Endothelial cell of umbilical vein (primary cell): ENCODE results near the gene PPM1H. TPM values are rescaled to one million over a fixed set of nuclear protein-coding genes. Genes with fewer than 3 reads are reported as not detected.

ENCODE experiments used
- BruUV-seq: library from RNA; stranded (reverse); fragments of 400-500 nt; replicated peaks from 2 replicates; lab custom pipeline; 2021; lab: Mats Ljungman, UMichigan
- CTCF ChIA-PET: fragments of 300-600, 350-600 bp; sonication (Branson Sonifier 250); formaldehyde crosslinking; loops from one replicate; lab custom pipeline; 2021; ENCODE audit warnings: antibody characterized with exemption, inconsistent platforms; lab: Charles Lee
- POLR2A ChIA-PET: fragments of 300-600, 350-600 bp; sonication (Branson Sonifier 250); formaldehyde crosslinking; loops from one replicate; lab custom pipeline; 2021; ENCODE audit warnings: antibody characterized with exemption, inconsistent platforms; lab: Charles Lee
- DNase-seq: peaks from one replicate; pipeline ENCODE4 v3.0.0-alpha.2; 2011; ENCODE audit warnings: low read depth, low spot score
- FAIRE-seq: peaks from 2 replicates; lab custom pipeline; 2011; peaks lifted over from hg19 to GRCh38; lab: Jason Lieb, UNC
- H2AFZ ChIP-seq: 2 replicates; pipeline ENCODE4 v1.6.0; 2012; ENCODE audit warnings: low read depth, low read length, control low read depth, inconsistent platforms
- H3K27ac ChIP-seq: 2 replicates; pipeline ENCODE4 v1.5.1; 2011; ENCODE audit warnings: low read depth, mild to moderate bottlenecking, control low read depth, low read length, moderate library complexity; ENCODE audit not compliant: insufficient read depth
- H3K27me3 ChIP-seq, 2 experiments: 2 replicates each; pipeline versions ENCODE4 v1.6.0 to v1.6.1; 2011; ENCODE audit warnings: low read length in 2 of 2, mixed read lengths in 1 of 2; ENCODE audit not compliant: control insufficient read depth in 2 of 2, insufficient read depth in 2 of 2
- H3K36me3 ChIP-seq, 2 experiments: 2 replicates in 1 of 2; 3 replicates in 1 of 2; pipeline ENCODE4 v1.5.1; 2011; ENCODE audit warnings: low read length in 2 of 2, mild to moderate bottlenecking in 1 of 2, moderate library complexity in 1 of 2; ENCODE audit not compliant: control insufficient read depth in 2 of 2, insufficient read depth in 2 of 2; ENCODE audit errors: extremely low read depth in 1 of 2
- H3K4me1 ChIP-seq: 3 replicates; pipeline ENCODE4 v1.5.1; 2011; ENCODE audit warnings: mild to moderate bottlenecking, low read length; ENCODE audit not compliant: control insufficient read depth, insufficient read depth; ENCODE audit errors: extremely low read depth
- H3K4me2 ChIP-seq: 2 replicates; pipeline ENCODE4 v1.6.1; 2011; ENCODE audit warnings: low read length, control low read depth, mixed read lengths; ENCODE audit not compliant: insufficient read depth
- H3K4me3 ChIP-seq, 3 experiments: fragments of 200-600 bp in 1 of 3; sonication (generic), shearing (Covaris generic) in 1 of 3; replicated peaks in 1 of 3; 2 replicates each; pipeline ENCODE4 v1.5.1; 2011 to 2016; ENCODE audit warnings: control low read depth in 3 of 3, low read length in 3 of 3, mild to moderate bottlenecking in 2 of 3, inconsistent platforms in 1 of 3, low read depth in 1 of 3, moderate library complexity in 1 of 3; ENCODE audit not compliant: insufficient read depth in 1 of 3
- H3K79me2 ChIP-seq: 2 replicates; pipeline ENCODE4 v1.6.0; 2012; ENCODE audit warnings: low read length, inconsistent platforms; ENCODE audit not compliant: control insufficient read depth, insufficient read depth
- H3K9ac ChIP-seq: replicated peaks from 2 replicates; pipeline ENCODE3; 2011; ENCODE audit warnings: low read length, control low read depth; ENCODE audit not compliant: insufficient read depth; ENCODE audit errors: extremely low read depth
- H3K9me1 ChIP-seq: replicated peaks from 3 replicates; pipeline ENCODE4 v1.6.0; 2011; ENCODE audit warnings: mild to moderate bottlenecking, low read length; ENCODE audit not compliant: control insufficient read depth, insufficient read depth; ENCODE audit errors: extremely low read depth
- H3K9me3 ChIP-seq: replicated peaks from 2 replicates; pipeline ENCODE4 v1.5.1; 2012; ENCODE audit warnings: low read length, inconsistent platforms; ENCODE audit not compliant: control insufficient read depth, insufficient read depth
- H4K20me1 ChIP-seq: replicated peaks from 2 replicates; pipeline ENCODE3; 2011; ENCODE audit warnings: mild to moderate bottlenecking, low read length; ENCODE audit not compliant: control insufficient read depth, insufficient read depth; ENCODE audit errors: extremely low read depth
- EZH2 ChIP-seq: IDR thresholded peaks from 2 replicates; pipeline ENCODE4 v1.6.1; 2012; ENCODE audit warnings: borderline replicate concordance, low read depth, mild to moderate bottlenecking, moderate library complexity, low read length, inconsistent platforms; ENCODE audit not compliant: severe bottlenecking
- FOS ChIP-seq: IDR thresholded peaks from 2 replicates; pipeline ENCODE4 v1.6.1; 2011; ENCODE audit warnings: mild to moderate bottlenecking, low read length, moderate library complexity, borderline replicate concordance; ENCODE audit not compliant: insufficient read depth
- GATA2 ChIP-seq: IDR thresholded peaks from 2 replicates; pipeline ENCODE4 v1.7.0; 2011; ENCODE audit warnings: low read depth, mild to moderate bottlenecking, moderate library complexity, mixed read lengths, low read length; ENCODE audit not compliant: insufficient read length, insufficient read depth
- JUN ChIP-seq: IDR thresholded peaks from 2 replicates; pipeline ENCODE4 v1.6.1; 2011; ENCODE audit warnings: borderline replicate concordance, low read depth; ENCODE audit not compliant: insufficient read length, insufficient read depth
- MYC ChIP-seq: IDR thresholded peaks from one replicate; pipeline ENCODE4 v1.6.1; 2011; ENCODE audit warnings: mild to moderate bottlenecking, low read depth, low read length
- POLR2A ChIP-seq: IDR thresholded peaks from 2 replicates; pipeline ENCODE4 v1.6.1; 2012; ENCODE audit warnings: low read depth, mild to moderate bottlenecking, control low read depth, low read length
- POLR2AphosphoS5 ChIP-seq: IDR thresholded peaks from 2 replicates; pipeline ENCODE4 v1.6.1; 2012; ENCODE audit warnings: low read depth, mild to moderate bottlenecking, control low read depth, low read length, moderate library complexity; ENCODE audit not compliant: insufficient read depth
- dilution Hi-C: fragments of 300-500 bp; cut with MboI; formaldehyde crosslinking; loops from one replicate; pipeline ENCODE4 v1.15.0; 2019; ENCODE audit warnings: low sequenced_read_pairs; ENCODE audit not compliant: extremely low pct_ligation_motif_present
- intact Hi-C: fragments of 100-400 bp; cut with micrococcal nuclease; formaldehyde crosslinking; loops from one replicate; pipeline ENCODE4 v1.10.0; 2022
- polyA plus RNA-seq, 4 experiments: library from polyadenylated mRNA; depleted of rRNA in 3 of 4; stranded (reverse) in 3 of 4; unstranded in 1 of 4; fragments of >200 nt; gene quantifications; 2 replicates each; pipeline versions ENCODE4 v1.2.1 to v1.2.3, GENCODE V29; 2011 to 2012; ENCODE audit warnings: missing spikeins in 1 of 4
- total RNA-seq: library from RNA; stranded (reverse); gene quantifications from 2 replicates; pipeline ENCODE4 v1.2.3, GENCODE V29; 2021
- TF ChIP-seq, protein P1 (sequence below): IDR thresholded peaks from 2 replicates; pipeline ENCODE4 v1.6.1; 2011; ENCODE audit not compliant: insufficient read depth, insufficient read length
- TF ChIP-seq, protein P2 (sequence below), 2 donors: IDR thresholded peaks; 1 replicate in 1 of 2; 2 replicates in 1 of 2; pipeline ENCODE4 v1.5.1; 2011; ENCODE audit warnings: low read length in 2 of 2, mild to moderate bottlenecking in 2 of 2, moderate library complexity in 2 of 2, control low read depth in 1 of 2, inconsistent platforms in 1 of 2, low read depth in 1 of 2; ENCODE audit not compliant: insufficient read depth in 1 of 2; ENCODE audit errors: extremely low read depth in 1 of 2

PPM1H gene
- total and polyA plus RNA-seq, 2 donors (not counting 3 experiments of a cell fraction or from before 2014, with no cell fraction given): 1.0 to 7.2 TPM

DNA sequence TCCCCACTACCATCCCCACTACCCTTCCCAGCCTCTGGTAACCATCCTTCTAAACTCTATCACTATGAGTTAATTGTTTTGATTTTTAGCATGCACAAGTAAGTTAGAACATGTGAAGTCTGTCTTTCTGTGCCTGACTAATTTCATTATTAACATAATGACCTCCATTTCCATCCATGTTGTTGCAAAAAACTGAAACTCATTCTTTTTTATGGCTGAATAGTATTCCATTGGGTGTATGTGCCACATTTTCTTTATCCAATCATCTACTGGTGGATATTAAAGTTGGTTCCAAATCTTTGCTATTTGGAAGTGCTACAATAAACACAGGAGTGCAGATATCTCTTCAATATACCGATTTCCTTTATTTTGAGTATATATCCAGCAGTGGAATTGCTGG, 13.2 kb upstream of the PPM1H start:
- Histone ChIP-seq H3K27me3 (peaks cover 3 to 7% of the 10 kb centered on the region in 2 experiments), H4K20me1 (no peaks in the 10 kb centered on the region), H3K9me3 (no peaks in the 10 kb centered on the region), H3K4me1 (no peaks in the 10 kb centered on the region), H2AFZ (no peak overlapping the region), H3K36me3 (no peaks in the 10 kb centered on the region), H3K4me2 (no peak overlapping the region), H3K79me2 (no peaks in the 10 kb centered on the region), H3K9ac (no peak overlapping the region), H3K4me3 (no peak overlapping the region), H3K27ac (no peak overlapping the region), H3K9me1 (no peaks in the 10 kb centered on the region)
- BruUV-seq: no TSS peak
- dilution Hi-C loops: no loop called here
- FAIRE-seq (no peak), DNase-seq (no peak)
- ChIA-PET CTCF (no interaction called here), POLR2A (no interaction called here)
- intact Hi-C loops: no loop called here
- TF ChIP-seq EZH2 (no peak), MYC (no peak), JUN (no peak), FOS (no peak), POLR2AphosphoS5 (no peak)
- TF ChIP-seq, protein P1, sequence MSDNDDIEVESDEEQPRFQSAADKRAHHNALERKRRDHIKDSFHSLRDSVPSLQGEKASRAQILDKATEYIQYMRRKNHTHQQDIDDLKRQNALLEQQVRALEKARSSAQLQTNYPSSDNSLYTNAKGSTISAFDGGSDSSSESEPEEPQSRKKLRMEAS: no peak

DNA sequence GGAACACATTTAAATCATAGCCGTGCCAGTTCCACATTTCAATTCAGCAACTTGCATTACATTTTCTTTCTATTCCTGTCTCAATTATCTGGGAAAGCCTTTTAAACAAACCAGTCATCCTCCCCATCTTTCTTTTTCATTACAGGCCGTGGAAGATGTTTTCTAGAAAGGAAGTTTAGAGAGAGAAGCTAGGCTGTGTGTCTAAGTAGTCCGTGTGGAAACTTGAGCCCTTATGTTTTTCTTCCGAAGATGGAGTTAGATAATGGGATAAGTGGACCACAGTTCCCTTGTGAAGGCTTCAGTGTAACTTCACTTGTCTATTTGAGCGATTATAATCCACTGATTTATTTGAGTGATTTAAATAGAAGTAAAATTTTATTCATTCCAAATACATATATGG, 12.4 kb upstream of the PPM1H start:
- DNase-seq: no peak
- CTCF ChIA-PET: no interaction called here
- peaks cover 3 to 8% of the 10 kb centered on the region in 2 experiments for H3K27me3 ChIP-seq
- TF ChIP-seq POLR2A (no peak), FOS (no peak), GATA2 (no peak), POLR2AphosphoS5 (no peak), JUN (no peak), MYC (no peak), EZH2 (no peak)
- TF ChIP-seq, protein P2, sequence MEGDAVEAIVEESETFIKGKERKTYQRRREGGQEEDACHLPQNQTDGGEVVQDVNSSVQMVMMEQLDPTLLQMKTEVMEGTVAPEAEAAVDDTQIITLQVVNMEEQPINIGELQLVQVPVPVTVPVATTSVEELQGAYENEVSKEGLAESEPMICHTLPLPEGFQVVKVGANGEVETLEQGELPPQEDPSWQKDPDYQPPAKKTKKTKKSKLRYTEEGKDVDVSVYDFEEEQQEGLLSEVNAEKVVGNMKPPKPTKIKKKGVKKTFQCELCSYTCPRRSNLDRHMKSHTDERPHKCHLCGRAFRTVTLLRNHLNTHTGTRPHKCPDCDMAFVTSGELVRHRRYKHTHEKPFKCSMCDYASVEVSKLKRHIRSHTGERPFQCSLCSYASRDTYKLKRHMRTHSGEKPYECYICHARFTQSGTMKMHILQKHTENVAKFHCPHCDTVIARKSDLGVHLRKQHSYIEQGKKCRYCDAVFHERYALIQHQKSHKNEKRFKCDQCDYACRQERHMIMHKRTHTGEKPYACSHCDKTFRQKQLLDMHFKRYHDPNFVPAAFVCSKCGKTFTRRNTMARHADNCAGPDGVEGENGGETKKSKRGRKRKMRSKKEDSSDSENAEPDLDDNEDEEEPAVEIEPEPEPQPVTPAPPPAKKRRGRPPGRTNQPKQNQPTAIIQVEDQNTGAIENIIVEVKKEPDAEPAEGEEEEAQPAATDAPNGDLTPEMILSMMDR (IDR thresholded peaks at IDR 0.05; ENCODE audit: extremely low read depth in 1 of 2, insufficient read depth in 1 of 2, low read depth in 1 of 2, low read length in 2 of 2): no peak
- TF ChIP-seq, protein P1: no peak
- no peak overlapping the region for H3K27ac ChIP-seq
- no peak overlapping the region for H2AFZ ChIP-seq
- H3K36me3 ChIP-seq: no peaks in the 10 kb centered on the region
- no TSS peak for BruUV-seq
- no peaks in the 10 kb centered on the region for H3K9me1 ChIP-seq
- H3K9ac ChIP-seq: no peak overlapping the region
- no peak overlapping the region for H3K4me2 ChIP-seq
- dilution Hi-C loops (no loop called here), intact Hi-C loops (no loop called here)
- H4K20me1 ChIP-seq: no peaks in the 10 kb centered on the region
- H3K4me1 ChIP-seq: no peaks in the 10 kb centered on the region
- FAIRE-seq: no peak
- no peaks in the 10 kb centered on the region for H3K79me2 ChIP-seq
- no peak overlapping the region for H3K4me3 ChIP-seq
- no peaks in the 10 kb centered on the region for H3K9me3 ChIP-seq
- POLR2A ChIA-PET: no interaction called here
